H9 (cell line): ENCODE results near the gene FBN3. TPM values are rescaled to one million over a fixed set of nuclear protein-coding genes. Genes with fewer than 3 reads are reported as not detected.

Experiments used
- DNase-seq: peaks from one replicate; pipeline ENCODE4 v3.0.0-alpha.2; 2017
- H2AFZ ChIP-seq: one replicate; pipeline ENCODE4 v1.6.1; 2013; ENCODE audit warnings: mild to moderate bottlenecking, low read length, control low read depth, moderate library complexity
- H2AK5ac ChIP-seq: 2 replicates; pipeline ENCODE4 v1.6.1; 2013; ENCODE audit warnings: low read length, control low read depth, mixed read lengths; ENCODE audit not compliant: insufficient read length
- H2BK120ac ChIP-seq: one replicate; pipeline ENCODE4 v1.6.1; 2013; ENCODE audit warnings: low read depth, mild to moderate bottlenecking, low read length, control low read depth, inconsistent platforms; ENCODE audit not compliant: poor library complexity, severe bottlenecking
- H2BK12ac ChIP-seq: 2 replicates; pipeline ENCODE4 v1.6.1; 2013; ENCODE audit warnings: low read length, control low read depth, mixed read lengths, low read depth; ENCODE audit not compliant: insufficient read length
- H2BK15ac ChIP-seq: 2 replicates; pipeline ENCODE4 v1.6.1; 2013; ENCODE audit warnings: low read depth, low read length, control low read depth
- H2BK20ac ChIP-seq: one replicate; pipeline ENCODE4 v1.6.1; 2013; ENCODE audit warnings: low read depth, mild to moderate bottlenecking, low read length, control low read depth, inconsistent platforms; ENCODE audit not compliant: poor library complexity, severe bottlenecking
- H2BK5ac ChIP-seq: 2 replicates; pipeline ENCODE4 v1.6.1; 2013; ENCODE audit warnings: low read length, control low read depth, mixed read lengths; ENCODE audit not compliant: insufficient read length
- H3K14ac ChIP-seq: 2 replicates; pipeline ENCODE4 v1.6.1; 2013; ENCODE audit warnings: low read length, control low read depth; ENCODE audit not compliant: insufficient read depth
- H3K18ac ChIP-seq: 2 replicates; pipeline ENCODE4 v1.6.1; 2013; ENCODE audit warnings: low read depth, mild to moderate bottlenecking, mixed read lengths, low read length, control low read depth; ENCODE audit not compliant: insufficient read length
- H3K23ac ChIP-seq: 2 replicates; pipeline ENCODE4 v1.6.1; 2013; ENCODE audit warnings: low read length, control low read depth, mixed read lengths, low read depth; ENCODE audit not compliant: insufficient read length
- H3K23me2 ChIP-seq: 2 replicates; pipeline ENCODE4 v1.6.1; 2013; ENCODE audit warnings: low read depth, mild to moderate bottlenecking, mixed read lengths, low read length, control low read depth; ENCODE audit not compliant: insufficient read length, poor library complexity, severe bottlenecking
- H3K27ac ChIP-seq: 2 replicates; pipeline ENCODE4 v1.5.1; 2013; ENCODE audit warnings: low read length, control low read depth, mixed read lengths, low read depth; ENCODE audit not compliant: insufficient read length
- H3K27me3 ChIP-seq: 2 replicates; pipeline ENCODE4 v1.6.1; 2013; ENCODE audit warnings: low read length, control low read depth, inconsistent platforms; ENCODE audit not compliant: insufficient read depth
- H3K4ac ChIP-seq: 2 replicates; pipeline ENCODE4 v1.6.1; 2013; ENCODE audit warnings: low read depth, mild to moderate bottlenecking, control low read depth, inconsistent platforms, low read length, moderate library complexity
- H3K4me1 ChIP-seq: 2 replicates; pipeline ENCODE4 v1.6.1; 2013; ENCODE audit warnings: low read length, control low read depth, inconsistent platforms; ENCODE audit not compliant: insufficient read depth
- H3K4me2 ChIP-seq: 2 replicates; pipeline ENCODE4 v1.6.1; 2013; ENCODE audit warnings: low read length, control low read depth, mixed read lengths; ENCODE audit not compliant: insufficient read length, insufficient read depth
- H3K56ac ChIP-seq: 2 replicates; pipeline ENCODE4 v1.6.1; 2013; ENCODE audit warnings: low read depth, mild to moderate bottlenecking, mixed read lengths, low read length, control low read depth; ENCODE audit not compliant: insufficient read length
- H3K79me1 ChIP-seq: 2 replicates; pipeline ENCODE4 v1.6.1; 2013; ENCODE audit warnings: low read depth, mild to moderate bottlenecking, moderate library complexity, low read length, control low read depth, inconsistent platforms; ENCODE audit not compliant: insufficient read depth, poor library complexity, severe bottlenecking
- H3K79me2 ChIP-seq: 2 replicates; pipeline ENCODE4 v1.6.1; 2013; ENCODE audit warnings: low read length, control low read depth, inconsistent platforms; ENCODE audit not compliant: insufficient read depth
- H3K9ac ChIP-seq: 2 replicates; pipeline ENCODE4 v1.6.1; 2013; ENCODE audit warnings: low read length, control low read depth, mixed read lengths; ENCODE audit not compliant: insufficient read length; ENCODE audit errors: extremely low read depth
- H3K9me3 ChIP-seq: one replicate; pipeline ENCODE4 v1.6.1; 2013; ENCODE audit warnings: low read depth, low read length, inconsistent platforms; ENCODE audit not compliant: control insufficient read depth
- H3T11ph ChIP-seq: one replicate; pipeline ENCODE4 v1.6.1; 2013; ENCODE audit warnings: mild to moderate bottlenecking, low read length, control low read depth, inconsistent platforms
- H4K20me1 ChIP-seq: one replicate; pipeline ENCODE4 v1.6.1; 2013; ENCODE audit not compliant: control insufficient read depth, insufficient read length, insufficient read depth
- H4K5ac ChIP-seq: 2 replicates; pipeline ENCODE4 v1.6.1; 2013; ENCODE audit warnings: low read depth, mild to moderate bottlenecking, mixed read lengths, low read length, control low read depth; ENCODE audit not compliant: insufficient read length
- H4K8ac ChIP-seq: replicated peaks from 2 replicates; pipeline ENCODE4 v1.6.1; 2013; ENCODE audit warnings: low read length, control low read depth, mixed read lengths, low read depth; ENCODE audit not compliant: insufficient read length
- H4K91ac ChIP-seq: 2 replicates; pipeline ENCODE4 v1.6.1; 2013; ENCODE audit warnings: low read depth, mild to moderate bottlenecking, moderate library complexity, mixed read lengths, low read length, control low read depth; ENCODE audit not compliant: insufficient read length
- H3K27ac Mint-ChIP-seq, 3 experiments: 2 replicates in 2 of 3; 3 replicates in 1 of 3; pipeline ENCODE4 v1.8.0; 2020 to 2021; ENCODE audit warnings: mixed read lengths in 3 of 3, mild to moderate bottlenecking in 1 of 3, moderate library complexity in 1 of 3
- H3K27me3 Mint-ChIP-seq: 2 replicates; pipeline ENCODE4 v1.8.0; 2021; ENCODE audit warnings: low read depth, mild to moderate bottlenecking, moderate library complexity, mixed read lengths
- H3K36me3 Mint-ChIP-seq, 3 experiments: 2 replicates in 2 of 3; 3 replicates in 1 of 3; pipeline ENCODE4 v1.8.0; 2020 to 2021; ENCODE audit warnings: low read depth in 3 of 3, mixed read lengths in 3 of 3; ENCODE audit not compliant: insufficient read depth in 1 of 3
- H3K4me1 Mint-ChIP-seq, 2 experiments: 2 replicates each; pipeline ENCODE4 v1.8.0; 2020; ENCODE audit warnings: mixed read lengths in 2 of 2
- H3K4me3 Mint-ChIP-seq, 2 experiments: 2 replicates in 1 of 2; 3 replicates in 1 of 2; pipeline ENCODE4 v1.8.0; 2020 to 2021; ENCODE audit warnings: mild to moderate bottlenecking in 2 of 2, mixed read lengths in 2 of 2, moderate library complexity in 1 of 2
- H3K9me3 Mint-ChIP-seq, 2 experiments: 2 replicates in 1 of 2; 3 replicates in 1 of 2; pipeline ENCODE4 v1.8.0; 2020; ENCODE audit warnings: mild to moderate bottlenecking in 2 of 2, mixed read lengths in 2 of 2, moderate library complexity in 1 of 2
- CTCF ChIP-seq: fragments of 200-600 bp; sonication (generic); conservative IDR thresholded peaks from 3 replicates; pipeline ENCODE4 v1.8.0; 2021; ENCODE audit warnings: antibody characterized with exemption, mild to moderate bottlenecking
- WGBS: extraction: QIAGEN DNeasy Blood & Tissue Kit; methylation state at CpG from one replicate; pipeline ENCODE4 v1.1.7; 2013; ENCODE audit warnings: missing lambda C conversion rate, low lambda C conversion rate, mixed read lengths; ENCODE audit not compliant: insufficient read length; ENCODE audit errors: extremely low coverage; 5-methylcytosine and 5-hydroxymethylcytosine counted together
- total RNA-seq: library from RNA; stranded (reverse); gene quantifications from 2 replicates; pipeline ENCODE4 v1.2.1, GENCODE V29; 2021

FBN3 gene
- total RNA-seq, 1 experiment from 2014 or later = 31.0 TPM

DNA sequence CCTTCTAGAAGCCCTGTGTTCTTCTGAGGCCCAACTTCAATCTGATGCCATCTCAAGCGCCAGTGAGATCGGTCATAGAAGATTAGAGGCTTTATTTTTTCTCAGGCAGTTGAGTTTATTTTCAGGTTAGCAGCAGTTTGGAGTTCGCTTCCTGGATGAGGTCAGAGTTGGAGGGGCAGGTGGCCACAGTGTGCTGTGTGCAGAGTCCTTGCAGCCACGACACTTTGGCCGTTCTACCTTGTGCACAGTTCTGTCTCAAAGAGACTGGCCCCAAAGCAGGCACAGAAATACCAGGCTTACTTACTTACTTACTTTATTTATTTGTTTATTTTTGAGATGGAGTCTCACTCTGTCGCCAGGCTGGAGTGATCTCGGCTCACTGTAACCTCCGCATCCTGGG is 128.0 kb downstream of the FBN3 start:
- H3K36me3 Mint-ChIP-seq = peaks cover 0 to 2% (median 0%) of the 10 kb centered on the region in 3 experiments; a peak in 1 of 7 replicates

More for the DNA sequence above, 128.0 kb downstream of the FBN3 start:
- no peak for TF ChIP-seq CTCF
- no peaks in the 10 kb centered on the region for H3K79me1 ChIP-seq
- H3K4ac ChIP-seq = no peak overlapping the region
- no peak overlapping the region for H3K18ac ChIP-seq
- H4K20me1 ChIP-seq = no peaks in the 10 kb centered on the region
- H3K27me3 ChIP-seq = no peaks in the 10 kb centered on the region
- no peak overlapping the region for H2BK5ac ChIP-seq
- Mint-ChIP-seq H3K4me1 (no peaks in the 10 kb centered on the region), H3K4me3 (no peak overlapping the region), H3K27me3 (no peaks in the 10 kb centered on the region), H3K9me3 (no peaks in the 10 kb centered on the region; a peak in 1 of 5 replicates), H3K27ac (no peak overlapping the region)
- no peak overlapping the region for H2AFZ ChIP-seq
- H3K23me2 ChIP-seq = no peaks in the 10 kb centered on the region
- no peak overlapping the region for H3K23ac ChIP-seq
- no peaks in the 10 kb centered on the region for H3K4me1 ChIP-seq
- no peak overlapping the region for H2BK15ac ChIP-seq
- no peak overlapping the region for H2AK5ac ChIP-seq
- no peak overlapping the region for H3K56ac ChIP-seq
- H3K27ac ChIP-seq = no peak overlapping the region
- WGBS = no CpG with 5 or more reads among the region's 8 CpGs
- no peaks in the 10 kb centered on the region for H3K79me2 ChIP-seq
- no peak for DNase-seq
- H3K4me2 ChIP-seq = no peak overlapping the region
- no peak overlapping the region for H4K8ac ChIP-seq
- no peaks in the 10 kb centered on the region for H3K9me3 ChIP-seq
- H2BK120ac ChIP-seq = no peak overlapping the region
- no peak overlapping the region for H4K91ac ChIP-seq
- no peak overlapping the region for H2BK12ac ChIP-seq
- H4K5ac ChIP-seq = no peak overlapping the region
- no peak overlapping the region for H3T11ph ChIP-seq
- no peak overlapping the region for H3K14ac ChIP-seq
- H3K9ac ChIP-seq = no peak overlapping the region
- no peak overlapping the region for H2BK20ac ChIP-seq
